Measurements from ENCODE around the gene SLC28A2. TPM values are rescaled to one million over a fixed set of nuclear protein-coding genes. Genes with fewer than 3 reads are reported as not detected.

SLC28A2 gene
- total and polyA plus RNA-seq, 9 of the 15 experiments (the other 6 are each of a cell fraction or from before 2014, with no cell fraction given), result 0.03 to 0.04 TPM; not detected in 7

DNA sequence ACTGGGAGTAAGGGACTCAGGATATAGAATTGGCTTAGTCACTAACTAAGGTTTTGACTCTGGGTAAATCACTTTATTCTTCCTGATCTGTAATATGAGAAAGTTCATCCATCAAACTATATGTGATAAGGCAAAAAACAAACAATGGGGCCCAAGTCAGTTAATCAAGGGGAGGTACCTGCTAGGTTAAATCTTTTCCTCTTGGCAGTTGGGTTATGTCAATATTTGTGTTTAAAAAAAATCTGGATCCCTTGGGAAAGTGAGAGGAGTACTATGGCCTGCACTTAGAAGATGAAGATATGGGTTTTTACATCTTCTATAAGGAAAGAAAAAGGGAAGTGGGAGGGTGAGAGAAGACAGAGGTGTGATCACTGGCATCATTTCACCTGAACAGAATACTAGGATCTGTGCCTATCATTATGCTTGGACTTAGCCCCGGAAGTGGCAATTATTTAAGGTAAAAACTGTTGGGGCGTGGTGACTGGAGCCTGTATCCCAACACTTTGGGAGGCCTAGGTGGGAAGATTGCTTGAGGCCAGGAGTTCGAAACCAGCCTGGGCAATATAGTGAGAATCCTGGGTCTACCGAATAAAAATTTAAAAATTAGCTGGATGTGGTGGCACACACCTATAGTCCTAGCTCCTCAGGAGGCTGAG lies 2.8 kb upstream of the SLC28A2 start:
- Histone ChIP-seq H3K9me3 (replicated peaks; ENCODE audit: control insufficient read depth, insufficient read depth, low read depth, low read length) (no peaks in the 10 kb centered on the region; the same call in 1 of the 2 replicates), H3K36me3 (ENCODE audit: control insufficient read depth, insufficient read depth, low read length) (no peaks in the 10 kb centered on the region), H4K20me1 (replicated peaks; ENCODE audit: control insufficient read depth, insufficient read depth, low read length) (no peaks in the 10 kb centered on the region), H3K4me3 (no peak overlapping the region), H3K27ac (ENCODE audit: extremely low read depth, low read depth, low read length) (no peak overlapping the region), H3K27me3 (ENCODE audit: control insufficient read depth in 2 of 2, insufficient read depth in 2 of 2, low read length in 2 of 2) (no peaks in the 10 kb centered on the region), H3K79me2 (ENCODE audit: control insufficient read depth, insufficient read depth, low read length) (no peaks in the 10 kb centered on the region), H3K9me1 (ENCODE audit: control insufficient read depth, insufficient read depth, low read length) (no peaks in the 10 kb centered on the region), H3K4me2 (ENCODE audit: insufficient read depth, low read length) (no peak overlapping the region), H2AFZ (ENCODE audit: low read depth, low read length) (no peak overlapping the region), H3K9ac (ENCODE audit: insufficient read depth in 1 of 2, low read depth in 2 of 2, low read length in 2 of 2) (no peak overlapping the region), H3K4me1 (replicated peaks in 1 of 2; ENCODE audit: control insufficient read depth in 2 of 2, insufficient read depth in 2 of 2, low read length in 2 of 2) (no peaks in the 10 kb centered on the region)
- DNase-seq (ENCODE audit: extremely low read depth in 1 of 4, low spot score in 3 of 4), result no peak
- intact Hi-C loops (cut with micrococcal nuclease) (no loop called here), in situ Hi-C loops (cut with MboI) (no loop called here)
- no TSS peak for BruUV-seq (replicated peaks)
- whole genome bisulfite sequencing (ENCODE audit: insufficient coverage, low coverage, missing lambda C conversion rate), result 0% methylated on average over 4 of the region's 4 CpGs
- POLR2A ChIA-PET, result no interaction called here
- no peak for ATAC-seq
- CTCF ChIA-PET (ENCODE audit: low intra/inter-chr PET ratio), result no interaction called here
- FAIRE-seq, result no peak
- TF ChIP-seq HNRNPK (IDR thresholded peaks at IDR 0.05; ENCODE audit: low read depth, low read length, poor library complexity, severe bottlenecking), result no peak
- TF ChIP-seq U2AF1 (optimal IDR thresholded peaks at IDR 0.05; ENCODE audit: low read depth, low read length), result no peak
- TF ChIP-seq, protein P1, sequence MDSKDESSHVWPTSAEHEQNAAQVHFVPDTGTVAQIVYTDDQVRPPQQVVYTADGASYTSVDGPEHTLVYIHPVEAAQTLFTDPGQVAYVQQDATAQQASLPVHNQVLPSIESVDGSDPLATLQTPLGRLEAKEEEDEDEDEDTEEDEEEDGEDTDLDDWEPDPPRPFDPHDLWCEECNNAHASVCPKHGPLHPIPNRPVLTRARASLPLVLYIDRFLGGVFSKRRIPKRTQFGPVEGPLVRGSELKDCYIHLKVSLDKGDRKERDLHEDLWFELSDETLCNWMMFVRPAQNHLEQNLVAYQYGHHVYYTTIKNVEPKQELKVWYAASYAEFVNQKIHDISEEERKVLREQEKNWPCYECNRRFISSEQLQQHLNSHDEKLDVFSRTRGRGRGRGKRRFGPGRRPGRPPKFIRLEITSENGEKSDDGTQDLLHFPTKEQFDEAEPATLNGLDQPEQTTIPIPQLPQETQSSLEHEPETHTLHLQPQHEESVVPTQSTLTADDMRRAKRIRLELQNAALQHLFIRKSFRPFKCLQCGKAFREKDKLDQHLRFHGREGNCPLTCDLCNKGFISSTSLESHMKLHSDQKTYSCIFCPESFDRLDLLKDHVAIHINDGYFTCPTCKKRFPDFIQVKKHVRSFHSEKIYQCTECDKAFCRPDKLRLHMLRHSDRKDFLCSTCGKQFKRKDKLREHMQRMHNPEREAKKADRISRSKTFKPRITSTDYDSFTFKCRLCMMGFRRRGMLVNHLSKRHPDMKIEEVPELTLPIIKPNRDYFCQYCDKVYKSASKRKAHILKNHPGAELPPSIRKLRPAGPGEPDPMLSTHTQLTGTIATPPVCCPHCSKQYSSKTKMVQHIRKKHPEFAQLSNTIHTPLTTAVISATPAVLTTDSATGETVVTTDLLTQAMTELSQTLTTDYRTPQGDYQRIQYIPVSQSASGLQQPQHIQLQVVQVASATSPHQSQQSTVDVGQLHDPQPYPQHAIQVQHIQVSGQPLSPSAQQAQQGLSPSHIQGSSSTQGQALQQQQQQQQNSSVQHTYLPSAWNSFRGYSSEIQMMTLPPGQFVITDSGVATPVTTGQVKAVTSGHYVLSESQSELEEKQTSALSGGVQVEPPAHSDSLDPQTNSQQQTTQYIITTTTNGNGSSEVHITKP (IDR thresholded peaks at IDR 0.05; ENCODE audit: partially characterized antibody), result no peak
- TF ChIP-seq ZKSCAN1 (IDR thresholded peaks at IDR 0.05; ENCODE audit: low read depth, low read length), result no peak
- TF ChIP-seq SREBF1 (IDR thresholded peaks at IDR 0.05; ENCODE audit: borderline replicate concordance, low read depth, low read length), result no peak
- no peak for TF ChIP-seq ARID3A (IDR thresholded peaks at IDR 0.05; ENCODE audit: borderline replicate concordance, low read depth, low read length)
- TF ChIP-seq CLOCK (CRISPR knock-in tag; IDR thresholded peaks at IDR 0.05; ENCODE audit: borderline replicate concordance), result no peak
- TF ChIP-seq, protein P2, sequence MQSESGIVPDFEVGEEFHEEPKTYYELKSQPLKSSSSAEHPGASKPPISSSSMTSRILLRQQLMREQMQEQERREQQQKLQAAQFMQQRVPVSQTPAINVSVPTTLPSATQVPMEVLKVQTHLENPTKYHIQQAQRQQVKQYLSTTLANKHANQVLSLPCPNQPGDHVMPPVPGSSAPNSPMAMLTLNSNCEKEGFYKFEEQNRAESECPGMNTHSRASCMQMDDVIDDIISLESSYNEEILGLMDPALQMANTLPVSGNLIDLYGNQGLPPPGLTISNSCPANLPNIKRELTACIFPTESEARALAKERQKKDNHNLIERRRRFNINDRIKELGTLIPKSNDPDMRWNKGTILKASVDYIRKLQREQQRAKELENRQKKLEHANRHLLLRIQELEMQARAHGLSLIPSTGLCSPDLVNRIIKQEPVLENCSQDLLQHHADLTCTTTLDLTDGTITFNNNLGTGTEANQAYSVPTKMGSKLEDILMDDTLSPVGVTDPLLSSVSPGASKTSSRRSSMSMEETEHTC (IDR thresholded peaks at IDR 0.05), result no peak
- TF ChIP-seq MLLT1 (IDR thresholded peaks at IDR 0.05), result no peak
- no peak for TF ChIP-seq BRD9 (IDR thresholded peaks at IDR 0.05; ENCODE audit: low read depth, partially characterized antibody)
